GM12878 (cell line): ENCODE measurements around the gene ASTL. TPM values are rescaled to one million over a fixed set of nuclear protein-coding genes. Genes with fewer than 3 reads are reported as not detected.

Experiments used
- CBX3 ChIP-seq: fragments of 200-600 bp; sonication (generic); IDR thresholded peaks from 2 replicates; pipeline ENCODE4 v1.6.1; 2016; ENCODE audit warnings: low read depth, borderline replicate concordance
- CUX1 ChIP-seq: IDR thresholded peaks from 2 replicates; pipeline ENCODE4 v1.6.1; 2012; ENCODE audit warnings: improper control_type of control experiment, low read depth, low read length; ENCODE audit not compliant: insufficient replicate concordance
- ETV6 ChIP-seq, 2 experiments: fragments of 450-650 bp in 1 of 2; IDR thresholded peaks in 1 of 2; conservative IDR thresholded peaks in 1 of 2; 2 replicates each; pipeline ENCODE4 v1.6.1; 2014; ENCODE audit warnings: antibody characterized with exemption in 1 of 2, borderline replicate concordance in 1 of 2, low read depth in 1 of 2, mild to moderate bottlenecking in 1 of 2, moderate library complexity in 1 of 2
- FOS ChIP-seq: IDR thresholded peaks from 3 replicates; pipeline ENCODE4 v1.6.1; 2011; ENCODE audit warnings: borderline replicate concordance; ENCODE audit not compliant: insufficient read length; ENCODE audit errors: extremely low read depth
- IKZF1 ChIP-seq: fragments of 450-650 bp; conservative IDR thresholded peaks from 2 replicates; pipeline ENCODE4 v1.6.1; 2017; ENCODE audit warnings: antibody characterized with exemption, mild to moderate bottlenecking
- IRF4 ChIP-seq: IDR thresholded peaks from 2 replicates; pipeline ENCODE4 v1.6.1; 2011; ENCODE audit warnings: low read depth, low read length
- LARP7 ChIP-seq: fragments of 450-650 bp; IDR thresholded peaks from 2 replicates; pipeline ENCODE4 v1.6.1; 2017; ENCODE audit warnings: mild to moderate bottlenecking
- MAX ChIP-seq: IDR thresholded peaks from 2 replicates; pipeline ENCODE4 v1.6.1; 2012; ENCODE audit warnings: low read depth, low read length, improper control_type of control experiment
- NFXL1 ChIP-seq: fragments of 450-650 bp; IDR thresholded peaks from 2 replicates; pipeline ENCODE4 v1.6.1; 2017; ENCODE audit warnings: antibody characterized with exemption, mild to moderate bottlenecking, borderline replicate concordance
- NR2C1 ChIP-seq: fragments of 450-650 bp; IDR thresholded peaks from 2 replicates; pipeline ENCODE4 v1.6.1; 2017; ENCODE audit warnings: antibody characterized with exemption, mild to moderate bottlenecking, moderate library complexity
- PBX3 ChIP-seq: IDR thresholded peaks from 2 replicates; pipeline ENCODE4 v1.6.1; 2011; ENCODE audit warnings: mild to moderate bottlenecking, low read depth, low read length, moderate library complexity; ENCODE audit not compliant: insufficient replicate concordance
- POLR2AphosphoS5 ChIP-seq: IDR thresholded peaks from 2 replicates; pipeline ENCODE4 v1.6.1; 2011; ENCODE audit warnings: mild to moderate bottlenecking, low read length, inconsistent platforms
- REST ChIP-seq: IDR thresholded peaks from 2 replicates; pipeline ENCODE4 v1.6.1; 2012; ENCODE audit warnings: mild to moderate bottlenecking, low read depth, low read length
- SMARCA5 ChIP-seq: fragments of 450-650 bp; IDR thresholded peaks from 2 replicates; pipeline ENCODE4 v1.6.1; 2017; ENCODE audit warnings: mild to moderate bottlenecking
- SMC3 ChIP-seq: IDR thresholded peaks from 2 replicates; pipeline ENCODE4 v1.6.1; 2011; ENCODE audit warnings: low read length, improper control_type of control experiment, borderline replicate concordance
- ZBTB33 ChIP-seq: fragments of 450-650 bp; IDR thresholded peaks from 2 replicates; pipeline ENCODE4 v1.6.1; 2017; ENCODE audit warnings: mild to moderate bottlenecking
- polyA plus RNA-seq, 11 experiments: library from polyadenylated mRNA; depleted of rRNA in 4 of 11; unstranded in 6 of 11; stranded (reverse) in 5 of 11; fragments of >200 nt; fragmentation: Nextera tagmentation in 4 of 11; fragmentation: Illumina TruSeq in 1 of 11; extraction: Ambion mirVana in 4 of 11; extraction: Trizol in 1 of 11; gene quantifications; 1 replicate in 1 of 11; 2 replicates in 10 of 11; pipeline versions ENCODE4 v1.2.1 to v1.2.3, GENCODE V29; 2011 to 2016; ENCODE audit warnings: inconsistent platforms in 2 of 11, missing spikeins in 2 of 11, low read depth in 1 of 11
- total RNA-seq, 4 experiments: library from RNA; depleted of rRNA in 3 of 4; stranded (reverse); fragments of >200 nt in 3 of 4; fragmentation: Illumina TruSeq in 1 of 4; extraction: Trizol in 1 of 4; gene quantifications; 2 replicates each; pipeline versions ENCODE4 v1.2.1 to v1.2.3, GENCODE V29; 2013 to 2021

The ASTL gene
- total and polyA plus RNA-seq, 10 of the 15 experiments (the other 5 are each of a cell fraction or from before 2014, with no cell fraction given) = 0.18 to 1.0 (median 0.38) TPM; not detected in 4

- TF ChIP-seq CUX1 = no peak
- TF ChIP-seq IRF4 = no peak
- 0 out of 2 replicates have a peak, but pooled peaks have one; percentile 31 for TF ChIP-seq POLR2AphosphoS5
- TF ChIP-seq IKZF1 = peak; percentile 87
- 0 out of 2 replicates have a peak, but pooled peaks have one; percentile 25 for TF ChIP-seq SMARCA5
- TF ChIP-seq LARP7 = peak; percentile 48; the same call in 1 of the 2 replicates
- TF ChIP-seq PBX3 = peak; percentile 85
- no peak for TF ChIP-seq ETV6 (conservative IDR thresholded peaks at IDR 0.05 in 1 of 2, IDR thresholded peaks at IDR 0.05 in 1 of 2; ENCODE audit: borderline replicate concordance in 1 of 2, low read depth in 1 of 2)
- TF ChIP-seq MAX = peak; percentile 42; the same call in 1 of the 2 replicates
- TF ChIP-seq ZBTB33 = no peak
- no peak for TF ChIP-seq NR2C1
- TF ChIP-seq REST = no peak
- TF ChIP-seq CBX3 = no peak
- TF ChIP-seq NFXL1 = no peak
- TF ChIP-seq SMC3 = 0 out of 2 replicates have a peak, but pooled peaks have one; percentile 2
- no peak for TF ChIP-seq FOS
Measured at GRCh38 chr2:96148410-96149217, 10.3 kb upstream of the ASTL start (continued).
